Measurements from ENCODE around the gene KCNB1.

DNA sequence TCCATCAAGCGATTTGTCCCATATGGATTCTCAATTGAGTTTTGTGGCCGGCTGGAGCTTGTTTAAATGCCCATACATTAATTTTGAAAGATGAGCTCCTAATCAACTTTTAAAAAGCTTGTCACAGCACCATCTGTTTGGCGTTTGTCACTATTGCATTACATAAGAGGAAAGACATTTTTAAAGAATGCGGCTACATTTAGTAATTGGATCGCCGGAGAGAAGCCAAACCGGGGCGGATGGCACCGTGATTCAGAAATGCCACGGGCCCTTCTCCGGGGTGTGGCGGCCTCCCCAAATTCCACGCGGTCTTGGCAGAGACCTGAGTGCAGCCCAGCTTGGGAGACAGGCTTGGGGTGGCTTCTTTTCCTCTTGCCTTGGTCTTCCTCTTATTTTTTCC lies 136.9 kb downstream of the KCNB1 start:
- no peak for TF ChIP-seq CTCF (IDR thresholded peaks at IDR 0.05)
- no peak for TF ChIP-seq POLR2A (IDR thresholded peaks at IDR 0.05)
- peak in 2 of 3 donors; percentile 7 to 8 for TF ChIP-seq POLR2AphosphoS5 (IDR thresholded peaks at IDR 0.05)

All from transverse colon (tissue), 4 donors.